Measurements from ENCODE around the gene ADGRA3. TPM values are rescaled to one million over a fixed set of nuclear protein-coding genes. Genes with fewer than 3 reads are reported as not detected.
A peak's percentile ranks its signal among the peaks of the same experiment; 100 is the strongest.

ADGRA3 gene
- total RNA-seq, 1 experiment from 2014 or later = 57.5 TPM

DNA sequence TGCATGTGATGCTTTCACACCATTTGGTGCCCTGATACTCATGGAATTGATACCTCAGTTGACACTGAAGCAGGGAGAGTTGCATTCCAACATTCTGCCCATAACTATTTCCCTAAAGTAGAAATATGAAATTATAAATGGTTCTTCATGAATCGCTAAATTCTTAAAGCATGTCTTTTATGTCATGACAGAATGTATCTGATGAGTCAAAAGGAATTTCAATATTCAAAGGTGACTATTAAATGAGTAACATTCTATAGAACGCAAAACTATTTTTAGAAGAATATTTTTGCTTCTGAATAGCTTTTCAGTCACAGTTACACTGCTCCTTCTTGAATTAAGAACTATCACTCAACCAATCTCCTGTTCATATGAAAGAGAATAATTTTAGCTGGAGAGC is 152.8 kb downstream of the ADGRA3 start:
- H3K4me1 ChIP-seq (ENCODE audit: insufficient read depth, low read length, poor library complexity, severe bottlenecking) = no peaks in the 10 kb centered on the region
- POLR2A ChIA-PET (ENCODE audit: low non-redundant PET) = no interaction called here
- no peak overlapping the region for H3K4me3 ChIP-seq (ENCODE audit: low read depth, low read length, poor library complexity, severe bottlenecking)
- no peak for TF ChIP-seq EZH2 (IDR thresholded peaks at IDR 0.05; ENCODE audit: borderline replicate concordance, low read depth, low read length, poor library complexity, severe bottlenecking)
- TF ChIP-seq, protein P1, sequence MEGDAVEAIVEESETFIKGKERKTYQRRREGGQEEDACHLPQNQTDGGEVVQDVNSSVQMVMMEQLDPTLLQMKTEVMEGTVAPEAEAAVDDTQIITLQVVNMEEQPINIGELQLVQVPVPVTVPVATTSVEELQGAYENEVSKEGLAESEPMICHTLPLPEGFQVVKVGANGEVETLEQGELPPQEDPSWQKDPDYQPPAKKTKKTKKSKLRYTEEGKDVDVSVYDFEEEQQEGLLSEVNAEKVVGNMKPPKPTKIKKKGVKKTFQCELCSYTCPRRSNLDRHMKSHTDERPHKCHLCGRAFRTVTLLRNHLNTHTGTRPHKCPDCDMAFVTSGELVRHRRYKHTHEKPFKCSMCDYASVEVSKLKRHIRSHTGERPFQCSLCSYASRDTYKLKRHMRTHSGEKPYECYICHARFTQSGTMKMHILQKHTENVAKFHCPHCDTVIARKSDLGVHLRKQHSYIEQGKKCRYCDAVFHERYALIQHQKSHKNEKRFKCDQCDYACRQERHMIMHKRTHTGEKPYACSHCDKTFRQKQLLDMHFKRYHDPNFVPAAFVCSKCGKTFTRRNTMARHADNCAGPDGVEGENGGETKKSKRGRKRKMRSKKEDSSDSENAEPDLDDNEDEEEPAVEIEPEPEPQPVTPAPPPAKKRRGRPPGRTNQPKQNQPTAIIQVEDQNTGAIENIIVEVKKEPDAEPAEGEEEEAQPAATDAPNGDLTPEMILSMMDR (conservative IDR thresholded peaks at IDR 0.05; ENCODE audit: low read depth, low read length) = no peak
- no peaks in the 10 kb centered on the region for H3K36me3 ChIP-seq (ENCODE audit: insufficient read depth, low read length, poor library complexity, severe bottlenecking)
- intact Hi-C loops (cut with micrococcal nuclease; ENCODE audit: unreplicated experiment) = no loop called here
- no peaks in the 10 kb centered on the region for H3K9me3 ChIP-seq (ENCODE audit: low read depth, low read length, poor library complexity, severe bottlenecking)
- no TSS peak for BruUV-seq (replicated peaks)
- no peak for DNase-seq (ENCODE audit: low spot score)
- H3K27me3 ChIP-seq (replicated peaks; ENCODE audit: insufficient read depth, low read depth, low read length, poor library complexity) = no peaks in the 10 kb centered on the region
- CTCF ChIA-PET = no interaction called here
- H3K27ac ChIP-seq (ENCODE audit: low read depth, low read length, poor library complexity, severe bottlenecking) = no peak overlapping the region

DNA sequence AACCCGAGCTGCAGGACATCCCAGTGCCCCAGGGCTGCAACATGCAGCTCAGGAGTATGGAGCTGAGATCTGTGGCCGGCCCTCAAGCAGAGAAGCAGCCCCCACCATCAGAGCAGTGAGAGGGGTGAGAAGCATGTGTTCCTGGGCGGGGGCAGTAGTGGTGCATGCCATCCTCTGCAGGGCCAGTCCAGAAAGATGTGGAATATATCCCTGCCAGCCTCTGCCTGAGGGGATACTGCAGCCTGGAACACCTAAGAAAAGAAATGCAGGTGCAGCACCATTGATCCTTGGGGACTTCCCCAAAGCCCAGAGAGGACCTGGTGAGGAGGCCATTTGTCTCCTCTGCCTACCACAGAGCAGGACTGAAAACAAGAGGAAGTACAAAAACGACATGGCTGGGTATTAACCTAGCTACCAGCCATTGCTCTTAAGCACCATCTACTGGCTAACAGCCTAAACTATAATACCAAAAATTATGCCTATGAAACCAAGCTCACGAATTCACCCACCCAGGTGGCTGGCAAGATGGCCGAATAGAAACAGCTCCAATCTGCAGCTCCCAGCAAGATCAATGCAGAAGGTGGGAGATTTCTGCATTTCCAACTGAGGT is 158.8 kb downstream of the ADGRA3 start:
- H3K27me3 ChIP-seq (replicated peaks; ENCODE audit: insufficient read depth, low read depth, low read length, poor library complexity) = no peaks in the 10 kb centered on the region
- BruUV-seq (replicated peaks) = no TSS peak
- no peak overlapping the region for H3K27ac ChIP-seq (ENCODE audit: low read depth, low read length, poor library complexity, severe bottlenecking)
- CTCF ChIA-PET = interaction anchor here (0.9 kb wide), 1 partner anchor 568 kb away, joined by 5 read pairs; no protein-coding TSS in a partner anchor
- POLR2A ChIA-PET (ENCODE audit: low non-redundant PET) = no interaction called here
- no peak overlapping the region for H3K4me3 ChIP-seq (ENCODE audit: low read depth, low read length, poor library complexity, severe bottlenecking)
- DNase-seq (ENCODE audit: low spot score) = peak; percentile 32
- H3K4me1 ChIP-seq (ENCODE audit: insufficient read depth, low read length, poor library complexity, severe bottlenecking) = no peaks in the 10 kb centered on the region
- intact Hi-C loops (cut with micrococcal nuclease; ENCODE audit: unreplicated experiment) = loop anchor here (1.0 kb wide), 1 partner anchor 567 kb away; no protein-coding TSS in a partner anchor
- no peaks in the 10 kb centered on the region for H3K36me3 ChIP-seq (ENCODE audit: insufficient read depth, low read length, poor library complexity, severe bottlenecking)
- no peaks in the 10 kb centered on the region for H3K9me3 ChIP-seq (ENCODE audit: low read depth, low read length, poor library complexity, severe bottlenecking)
- no peak for TF ChIP-seq EZH2 (IDR thresholded peaks at IDR 0.05; ENCODE audit: borderline replicate concordance, low read depth, low read length, poor library complexity, severe bottlenecking)
- TF ChIP-seq, protein P1 (conservative IDR thresholded peaks at IDR 0.05; ENCODE audit: low read depth, low read length) = peak; percentile 45

DNA sequence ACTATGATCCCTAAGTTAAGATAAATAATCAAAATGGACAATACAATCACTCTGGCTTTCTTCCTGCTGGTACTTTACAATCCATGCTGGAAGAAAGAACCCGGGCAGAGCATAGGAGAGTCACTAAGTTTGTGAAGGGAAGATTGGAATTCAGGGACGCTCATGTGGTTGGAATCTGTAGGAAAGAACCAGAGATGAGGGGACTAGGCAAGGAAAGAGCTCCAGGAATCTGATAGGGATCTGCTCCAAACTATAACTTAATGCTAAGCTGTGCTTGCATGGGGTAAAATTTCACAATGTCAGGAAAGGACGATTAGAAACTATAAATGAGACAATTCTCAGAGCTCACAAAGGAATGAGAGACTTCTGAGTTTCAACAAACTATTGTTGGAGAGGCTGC is 167.5 kb downstream of the ADGRA3 start:
- Histone ChIP-seq H3K9me3 (ENCODE audit: low read depth, low read length, poor library complexity, severe bottlenecking) (no peaks in the 10 kb centered on the region), H3K4me1 (ENCODE audit: insufficient read depth, low read length, poor library complexity, severe bottlenecking) (no peaks in the 10 kb centered on the region), H3K36me3 (ENCODE audit: insufficient read depth, low read length, poor library complexity, severe bottlenecking) (no peaks in the 10 kb centered on the region), H3K4me3 (ENCODE audit: low read depth, low read length, poor library complexity, severe bottlenecking) (no peak overlapping the region), H3K27ac (ENCODE audit: low read depth, low read length, poor library complexity, severe bottlenecking) (no peak overlapping the region), H3K27me3 (replicated peaks; ENCODE audit: insufficient read depth, low read depth, low read length, poor library complexity) (no peaks in the 10 kb centered on the region)
- CTCF ChIA-PET = no interaction called here
- TF ChIP-seq, protein P1 (conservative IDR thresholded peaks at IDR 0.05; ENCODE audit: low read depth, low read length) = no peak
- no peak for TF ChIP-seq EZH2 (IDR thresholded peaks at IDR 0.05; ENCODE audit: borderline replicate concordance, low read depth, low read length, poor library complexity, severe bottlenecking)
- no peak for DNase-seq (ENCODE audit: low spot score)
- intact Hi-C loops (cut with micrococcal nuclease; ENCODE audit: unreplicated experiment) = no loop called here
- POLR2A ChIA-PET (ENCODE audit: low non-redundant PET) = no interaction called here
- no TSS peak for BruUV-seq (replicated peaks)

Measured in A673 (cell line).